PC-9 (cell line): ENCODE measurements around the gene OR6B1.

Source experiments
- CTCF ChIP-seq: fragments of 200-600 bp; sonication (generic); conservative IDR thresholded peaks from 2 replicates; pipeline ENCODE4 v1.6.1; 2017; ENCODE audit warnings: mixed run types, antibody characterized with exemption, mild to moderate bottlenecking, moderate library complexity
- EZH2 ChIP-seq: fragments of 200-600 bp; sonication (generic); IDR thresholded peaks from 2 replicates; pipeline ENCODE4 v1.8.0; 2017; ENCODE audit warnings: antibody characterized with exemption, low read depth

GRCh38 chr7:143988976-143989745 lies 11.0 kb upstream of the OR6B1 start:
- no peak for TF ChIP-seq CTCF
- no peak for TF ChIP-seq EZH2
